Activated T-helper 17 cell treated with anti-CD3 and anti-CD28 coated beads, Interleukin-2, amount 50 U/mL, for 72 hours (primary cell): Measurements from ENCODE around the gene GALNT17. TPM values are rescaled to one million over a fixed set of nuclear protein-coding genes. Genes with fewer than 3 reads are reported as not detected.
"Not testable (repeated sequence)": the region's sequence is repeated elsewhere in the genome, so short reads cannot be mapped to it uniquely, and the experiment has no call there.

Experiments
- ATAC-seq: fragments of 150-1000 bp; cut with Tn5 transposase; replicated peaks from 2 replicates; pipeline ENCODE4 v1.10.0; 2021; ENCODE audit warnings: mild to moderate bottlenecking, moderate library complexity
- H3K27ac Mint-ChIP-seq: one replicate; pipeline ENCODE4 v1.8.0; 2022; ENCODE audit warnings: mixed read lengths
- H3K27me3 Mint-ChIP-seq: one replicate; pipeline ENCODE4 v1.8.0; 2022; ENCODE audit warnings: mixed read lengths
- H3K36me3 Mint-ChIP-seq: one replicate; pipeline ENCODE4 v1.8.0; 2022; ENCODE audit warnings: low read depth, mild to moderate bottlenecking, mixed read lengths
- H3K4me1 Mint-ChIP-seq: one replicate; pipeline ENCODE4 v1.8.0; 2022; ENCODE audit warnings: mixed read lengths
- H3K4me3 Mint-ChIP-seq: one replicate; pipeline ENCODE4 v1.8.0; 2022; ENCODE audit warnings: mild to moderate bottlenecking, mixed read lengths
- H3K9me3 Mint-ChIP-seq: one replicate; pipeline ENCODE4 v1.8.0; 2022; ENCODE audit warnings: mixed read lengths
- total RNA-seq, 2 donors: library from RNA; stranded (reverse); gene quantifications; one replicate each; pipeline ENCODE4 v1.2.3, GENCODE V29; 2022

GALNT17 gene
- total RNA-seq, 2 donors from 2014 or later: not detected

DNA sequence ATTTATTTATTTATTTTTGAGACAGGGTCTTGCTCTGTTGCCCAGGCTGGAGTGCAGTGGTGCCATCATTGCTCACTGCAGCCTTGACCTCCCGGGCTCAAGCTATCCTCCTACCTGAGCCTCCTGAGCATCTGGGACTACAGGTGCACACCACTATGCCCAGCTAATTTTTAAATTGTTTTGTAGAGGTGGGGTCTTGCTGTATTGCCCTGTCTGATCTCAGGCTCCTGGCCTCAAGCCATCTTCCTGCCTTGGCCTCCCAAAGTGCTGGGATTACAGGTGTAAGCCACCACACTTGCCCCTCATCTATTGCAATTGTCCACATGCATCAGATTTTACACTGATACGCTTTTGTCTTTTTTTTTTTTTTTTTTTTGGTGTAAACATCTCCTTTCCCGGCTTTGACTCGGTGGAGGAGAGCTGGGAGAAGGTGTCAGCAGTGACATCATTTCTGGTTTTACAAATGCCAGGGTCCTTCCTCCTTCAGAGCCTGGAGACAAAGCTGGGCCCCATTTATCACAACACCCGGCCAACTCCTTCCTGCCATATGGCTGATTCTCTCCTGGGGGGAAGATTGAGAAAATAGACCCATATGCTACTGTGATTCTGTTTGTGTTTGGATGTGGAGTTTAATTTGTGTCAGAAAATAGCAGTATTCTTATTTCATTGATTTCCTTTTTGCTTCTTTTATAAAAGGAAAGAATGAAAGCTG lies 61.3 kb downstream of the GALNT17 start:
- Mint-ChIP-seq H3K4me1 (no peaks in the 10 kb centered on the region), H3K36me3 (no peaks in the 10 kb centered on the region), H3K27me3 (no peaks in the 10 kb centered on the region), H3K27ac (no peak overlapping the region), H3K9me3 (peaks cover 11% of the 10 kb centered on the region), H3K4me3 (no peak overlapping the region)
- ATAC-seq: no peak

DNA sequence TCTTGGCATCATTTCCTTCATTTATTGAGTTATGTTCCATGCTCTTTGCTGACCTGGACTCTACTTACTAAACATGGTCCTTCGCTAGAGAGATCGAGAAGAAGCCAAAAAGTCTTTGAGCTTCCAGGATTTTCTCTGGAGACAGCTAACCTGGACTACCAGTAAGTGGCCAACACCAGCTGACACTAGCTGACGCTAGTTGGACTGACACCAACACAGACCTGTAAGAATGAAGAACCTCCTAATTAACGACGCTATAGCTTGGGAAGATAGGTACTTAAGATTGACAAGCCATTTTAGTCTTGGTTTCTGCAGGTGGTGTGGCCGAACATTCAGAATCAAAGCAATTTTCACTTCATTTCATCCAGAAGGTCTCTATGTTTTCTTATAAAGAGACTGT lies 66.4 kb downstream of the GALNT17 start:
- Mint-ChIP-seq H3K27ac (no peak overlapping the region), H3K4me1 (no peaks in the 10 kb centered on the region), H3K9me3 (peaks cover 6% of the 10 kb centered on the region), H3K4me3 (no peak overlapping the region), H3K36me3 (no peaks in the 10 kb centered on the region), H3K27me3 (no peaks in the 10 kb centered on the region)
- ATAC-seq: no peak

DNA sequence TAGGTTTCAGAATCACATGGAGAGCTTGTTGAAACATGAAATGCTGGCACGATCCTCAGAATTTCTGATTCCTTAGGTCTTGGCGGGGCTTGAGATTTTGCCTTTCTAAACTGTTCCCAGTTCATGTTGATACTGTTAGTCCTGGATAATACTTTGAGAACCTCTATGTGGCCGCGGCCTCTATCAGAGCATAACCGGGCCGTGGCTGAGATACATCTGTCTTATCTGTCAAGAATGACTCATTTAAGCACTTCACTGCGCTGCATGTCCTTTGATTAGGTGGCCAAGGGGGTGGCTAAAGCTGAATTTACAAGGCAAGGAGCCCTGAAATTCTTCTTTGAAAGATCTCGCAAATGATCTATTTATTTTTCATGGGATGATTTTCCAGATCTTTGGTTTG lies 66.9 kb downstream of the GALNT17 start:
- no peak overlapping the region for H3K27ac Mint-ChIP-seq
- ATAC-seq: no peak
- H3K9me3 Mint-ChIP-seq: peaks cover 8% of the 10 kb centered on the region
- no peaks in the 10 kb centered on the region for H3K27me3 Mint-ChIP-seq
- no peaks in the 10 kb centered on the region for H3K36me3 Mint-ChIP-seq
- H3K4me3 Mint-ChIP-seq: no peak overlapping the region
- no peaks in the 10 kb centered on the region for H3K4me1 Mint-ChIP-seq

DNA sequence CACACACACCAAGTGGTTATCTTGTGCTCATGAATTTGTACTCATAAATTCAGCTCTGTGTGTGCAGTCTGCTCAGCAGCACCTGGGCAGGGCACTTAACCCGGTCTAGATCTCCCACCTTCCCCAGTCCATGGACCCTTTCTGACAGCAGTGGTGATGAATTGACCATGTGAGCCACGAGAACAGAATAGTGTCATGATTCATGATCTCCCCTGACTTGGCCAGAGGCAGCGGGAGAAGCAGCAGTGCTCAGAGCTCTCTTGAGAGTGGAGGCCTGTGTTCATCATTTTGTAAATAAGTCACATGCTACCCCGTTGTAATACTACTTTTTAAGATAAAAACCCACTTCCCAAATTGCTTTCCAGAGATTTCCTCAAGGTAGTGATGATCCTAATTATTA lies 74.2 kb downstream of the GALNT17 start:
- no peaks in the 10 kb centered on the region for H3K27me3 Mint-ChIP-seq
- H3K4me3 Mint-ChIP-seq: no peak overlapping the region
- H3K9me3 Mint-ChIP-seq: peaks cover 7% of the 10 kb centered on the region
- H3K4me1 Mint-ChIP-seq: no peaks in the 10 kb centered on the region
- H3K36me3 Mint-ChIP-seq: no peaks in the 10 kb centered on the region
- H3K27ac Mint-ChIP-seq: no peak overlapping the region
- no peak for ATAC-seq

DNA sequence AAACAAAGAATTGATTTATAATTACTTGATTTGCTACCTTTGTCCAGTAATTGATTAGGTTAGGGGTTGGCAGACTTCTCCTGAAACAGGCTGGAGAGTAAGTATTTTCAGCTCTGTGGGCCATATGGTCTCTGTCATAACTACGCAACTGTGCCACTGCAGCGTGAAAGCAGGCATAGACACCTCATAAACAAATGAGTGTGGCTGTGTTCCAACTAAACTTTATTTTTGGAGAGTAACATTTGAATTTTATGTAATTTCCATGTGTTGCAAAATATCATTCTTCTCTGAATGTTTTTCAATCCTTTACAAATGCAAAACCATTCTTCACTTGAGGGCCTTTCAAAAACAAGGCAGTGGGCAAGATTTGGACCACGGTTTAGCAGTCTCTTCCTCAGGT lies 76.9 kb downstream of the GALNT17 start:
- H3K9me3 Mint-ChIP-seq: peaks cover 15% of the 10 kb centered on the region
- no peak overlapping the region for H3K4me3 Mint-ChIP-seq
- H3K27me3 Mint-ChIP-seq: no peaks in the 10 kb centered on the region
- no peak for ATAC-seq
- no peaks in the 10 kb centered on the region for H3K4me1 Mint-ChIP-seq
- no peaks in the 10 kb centered on the region for H3K36me3 Mint-ChIP-seq
- no peak overlapping the region for H3K27ac Mint-ChIP-seq

DNA sequence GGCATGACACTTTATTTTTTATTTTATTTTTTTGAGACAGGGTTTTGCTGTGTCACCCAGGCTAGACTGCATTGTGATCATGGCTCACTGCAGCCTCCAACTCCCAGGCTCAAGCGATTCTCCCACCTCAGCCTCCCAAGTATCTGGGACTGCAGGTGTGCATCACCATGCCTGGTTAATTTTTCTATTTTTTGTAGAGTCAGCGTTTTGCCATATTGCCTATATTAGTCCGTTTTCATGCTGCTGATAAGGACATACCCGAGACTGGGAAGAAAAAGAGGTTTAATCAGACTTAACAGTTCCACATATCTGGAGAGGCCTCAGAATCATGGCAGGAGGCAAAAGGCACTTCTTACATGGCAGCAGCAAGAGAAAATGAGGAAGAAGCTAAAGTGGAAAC lies 77.5 kb downstream of the GALNT17 start:
- peaks cover 14% of the 10 kb centered on the region for H3K9me3 Mint-ChIP-seq
- H3K27me3 Mint-ChIP-seq, H3K27ac Mint-ChIP-seq, H3K36me3 Mint-ChIP-seq, H3K4me3 Mint-ChIP-seq, H3K4me1 Mint-ChIP-seq, ATAC-seq: not testable (repeated sequence)

DNA sequence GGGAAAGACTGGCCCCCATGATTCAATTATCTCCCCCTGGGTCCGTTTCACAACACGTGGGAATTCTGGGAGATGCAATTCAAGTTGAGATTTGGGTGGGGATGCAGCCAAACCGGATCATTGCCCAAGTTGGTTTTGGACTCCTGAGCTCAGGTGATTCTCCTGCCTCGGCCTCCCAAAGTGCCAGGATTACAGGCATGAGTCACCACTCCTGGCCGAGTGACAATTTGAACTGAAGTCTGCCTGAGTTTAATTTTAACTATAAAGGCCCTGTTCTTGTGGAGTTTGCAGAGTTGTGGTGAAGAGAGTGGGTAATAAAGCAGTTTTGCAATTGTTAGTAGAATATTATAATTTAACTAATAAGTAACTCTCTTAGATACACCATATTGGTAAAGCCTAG lies 78.3 kb downstream of the GALNT17 start:
- peaks cover 14% of the 10 kb centered on the region for H3K9me3 Mint-ChIP-seq
- H3K36me3 Mint-ChIP-seq: no peaks in the 10 kb centered on the region
- ATAC-seq: no peak
- no peaks in the 10 kb centered on the region for H3K27me3 Mint-ChIP-seq
- H3K27ac Mint-ChIP-seq: no peak overlapping the region
- no peak overlapping the region for H3K4me3 Mint-ChIP-seq
- no peaks in the 10 kb centered on the region for H3K4me1 Mint-ChIP-seq

DNA sequence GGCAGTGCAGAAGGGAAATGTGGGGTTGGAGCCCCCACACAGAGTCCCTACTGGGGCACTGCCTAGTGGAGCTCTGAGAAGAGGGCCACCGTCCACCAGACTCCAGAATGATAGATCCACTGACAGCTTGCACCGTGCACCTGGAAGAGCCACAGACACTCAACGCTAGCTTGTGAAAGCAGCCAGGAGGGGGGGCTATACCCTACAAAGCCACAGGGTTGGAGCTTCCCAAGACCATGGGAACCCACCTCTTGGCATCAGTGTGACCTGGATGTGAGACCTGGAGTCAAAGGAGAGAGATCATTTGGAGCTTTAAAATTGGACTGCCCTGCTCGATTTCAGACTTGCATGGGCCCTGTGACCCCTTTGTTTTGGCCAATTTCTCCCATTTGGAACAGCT lies 80.5 kb downstream of the GALNT17 start:
- H3K36me3 Mint-ChIP-seq, H3K4me3 Mint-ChIP-seq, H3K27ac Mint-ChIP-seq, H3K27me3 Mint-ChIP-seq, ATAC-seq, H3K4me1 Mint-ChIP-seq: not testable (repeated sequence)
- peaks cover 14% of the 10 kb centered on the region for H3K9me3 Mint-ChIP-seq

DNA sequence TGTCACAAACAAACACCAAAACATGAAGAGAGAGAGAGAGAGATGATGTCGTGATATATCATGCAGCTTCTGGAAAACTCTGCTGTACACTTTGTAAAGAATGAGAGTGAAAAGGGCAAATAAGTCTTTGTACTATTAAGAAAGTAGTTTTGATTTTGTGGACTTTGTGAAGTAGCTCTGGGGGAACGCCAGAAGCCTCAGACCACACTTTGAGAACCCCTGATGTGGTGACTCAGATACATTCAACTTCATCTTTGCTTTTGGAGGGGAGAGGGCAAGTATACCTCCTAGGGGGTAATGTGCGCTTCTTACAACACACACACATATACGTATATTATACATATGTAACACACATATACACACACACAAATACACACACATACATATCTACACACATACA lies 84.3 kb downstream of the GALNT17 start:
- ATAC-seq: no peak
- no peaks in the 10 kb centered on the region for H3K27me3 Mint-ChIP-seq
- H3K27ac Mint-ChIP-seq: no peak overlapping the region
- H3K9me3 Mint-ChIP-seq: peaks cover 21% of the 10 kb centered on the region
- no peaks in the 10 kb centered on the region for H3K36me3 Mint-ChIP-seq
- no peaks in the 10 kb centered on the region for H3K4me1 Mint-ChIP-seq
- no peak overlapping the region for H3K4me3 Mint-ChIP-seq

DNA sequence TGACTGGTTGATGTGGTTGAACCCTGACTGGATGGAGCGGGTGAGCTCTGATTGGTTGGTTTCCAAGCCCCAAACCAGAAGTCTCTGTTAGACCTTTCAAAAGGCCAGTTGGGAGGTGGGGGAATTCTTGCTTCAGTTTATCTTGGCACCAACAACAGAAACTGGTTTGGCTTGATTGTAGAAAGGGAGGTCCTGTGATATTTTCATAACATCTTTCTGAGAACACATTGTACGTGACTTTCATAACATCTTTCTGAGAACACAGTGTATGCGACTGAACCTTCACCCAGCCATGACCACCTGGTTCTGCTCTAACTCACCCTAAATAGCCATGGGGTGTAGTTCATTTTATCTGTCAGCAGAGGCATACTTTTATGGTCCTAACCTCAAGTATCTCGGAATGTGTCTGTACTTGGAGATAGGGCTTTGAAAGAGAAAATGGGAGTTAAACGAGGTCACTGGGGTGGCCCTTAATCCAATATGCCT lies 88.3 kb downstream of the GALNT17 start:
- Mint-ChIP-seq H3K27ac (no peak overlapping the region), H3K36me3 (no peaks in the 10 kb centered on the region), H3K9me3 (peaks cover 17% of the 10 kb centered on the region), H3K4me3 (no peak overlapping the region), H3K4me1 (no peaks in the 10 kb centered on the region), H3K27me3 (no peaks in the 10 kb centered on the region)
- no peak for ATAC-seq

DNA sequence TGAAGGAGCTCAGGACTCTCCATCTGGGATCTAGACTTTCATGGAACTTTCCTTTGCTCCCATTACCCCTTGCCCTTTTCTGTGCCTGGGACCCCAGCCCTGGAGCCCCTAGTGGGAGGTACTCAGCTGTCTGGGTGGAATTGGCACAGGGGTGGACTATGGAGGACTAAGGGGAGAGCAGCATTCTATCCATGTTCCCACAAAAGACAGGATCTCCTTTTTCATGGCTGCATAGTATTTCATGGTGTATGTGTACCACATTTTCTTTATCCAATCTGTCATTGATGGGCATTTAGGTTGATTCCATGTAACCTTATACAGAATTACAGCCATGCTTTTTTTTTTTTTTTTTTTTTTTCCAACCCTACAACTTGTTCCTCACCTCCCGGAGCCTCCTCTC lies 89.1 kb downstream of the GALNT17 start:
- Mint-ChIP-seq H3K27me3 (no peaks in the 10 kb centered on the region), H3K36me3 (no peaks in the 10 kb centered on the region), H3K9me3 (peaks cover 17% of the 10 kb centered on the region), H3K27ac (no peak overlapping the region), H3K4me3 (no peak overlapping the region), H3K4me1 (no peaks in the 10 kb centered on the region)
- no peak for ATAC-seq

DNA sequence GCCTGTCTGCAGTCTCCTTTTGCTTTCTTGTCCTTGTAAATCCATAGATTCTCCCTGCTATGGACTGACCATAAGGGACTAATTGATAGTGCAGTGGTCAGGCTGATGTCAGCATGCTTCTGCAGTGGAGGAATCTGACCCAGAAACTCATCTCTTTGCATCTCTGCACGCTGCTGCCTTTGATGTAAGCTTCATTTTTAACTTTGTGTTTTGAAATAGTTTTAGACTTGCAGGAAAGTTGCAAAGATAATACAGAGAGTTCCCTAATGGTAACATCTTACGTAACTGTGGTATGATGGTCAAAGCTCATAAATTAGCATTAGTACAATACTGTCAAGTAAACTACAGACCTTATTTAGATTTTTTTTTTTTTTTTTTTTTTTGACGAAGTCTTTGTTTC lies 89.6 kb downstream of the GALNT17 start:
- H3K27ac Mint-ChIP-seq: no peak overlapping the region
- H3K36me3 Mint-ChIP-seq: no peaks in the 10 kb centered on the region
- no peak overlapping the region for H3K4me3 Mint-ChIP-seq
- H3K27me3 Mint-ChIP-seq: no peaks in the 10 kb centered on the region
- no peaks in the 10 kb centered on the region for H3K4me1 Mint-ChIP-seq
- H3K9me3 Mint-ChIP-seq: peaks cover 17% of the 10 kb centered on the region
- no peak for ATAC-seq

DNA sequence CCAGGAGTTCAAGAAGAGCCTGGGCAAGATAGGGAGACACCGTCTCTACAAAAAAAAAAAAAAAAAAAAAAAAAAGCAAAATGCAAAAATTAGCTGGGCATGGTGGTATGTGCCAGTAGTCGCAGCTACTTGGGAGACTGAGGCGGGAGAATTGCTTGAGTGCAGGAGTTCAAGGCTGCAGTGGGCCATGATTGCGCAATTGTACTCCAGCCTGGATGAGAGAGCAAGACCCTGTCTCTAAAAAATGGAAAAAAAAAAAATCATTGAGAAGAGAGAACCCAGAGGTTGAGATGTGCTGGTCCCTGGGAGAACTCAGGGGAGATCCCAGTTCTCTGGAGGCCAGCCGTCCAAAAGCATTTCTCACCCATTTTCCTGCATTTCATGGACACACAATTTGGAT lies 95.2 kb downstream of the GALNT17 start:
- Mint-ChIP-seq H3K27ac (no peak overlapping the region), H3K9me3 (peaks cover 21% of the 10 kb centered on the region), H3K4me1 (no peaks in the 10 kb centered on the region), H3K36me3 (no peaks in the 10 kb centered on the region), H3K27me3 (no peaks in the 10 kb centered on the region), H3K4me3 (no peak overlapping the region)
- no peak for ATAC-seq

DNA sequence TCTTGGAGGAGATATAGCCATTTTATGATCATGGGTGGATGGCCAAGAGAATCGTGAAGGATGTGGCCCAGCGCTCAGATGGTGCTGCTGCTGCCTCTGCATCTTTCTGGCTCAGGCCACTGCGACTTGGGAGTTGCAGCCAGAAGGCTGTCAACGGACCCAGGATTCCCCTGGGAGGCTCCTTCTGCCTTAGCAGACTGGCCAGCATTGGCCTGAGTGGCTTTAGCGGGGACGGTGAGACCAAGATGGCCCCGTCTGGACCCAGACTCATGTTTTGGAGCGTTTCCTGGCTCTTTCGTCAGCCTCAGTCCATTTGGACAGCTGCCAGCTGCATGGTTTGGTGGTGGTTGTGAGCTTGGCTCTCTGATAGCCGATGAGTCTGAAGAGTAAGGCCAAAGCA lies 97.2 kb downstream of the GALNT17 start:
- Mint-ChIP-seq H3K27me3 (no peaks in the 10 kb centered on the region), H3K36me3 (no peaks in the 10 kb centered on the region), H3K27ac (no peak overlapping the region), H3K4me3 (no peak overlapping the region), H3K4me1 (no peaks in the 10 kb centered on the region), H3K9me3 (peaks cover 22% of the 10 kb centered on the region)
- no peak for ATAC-seq

DNA sequence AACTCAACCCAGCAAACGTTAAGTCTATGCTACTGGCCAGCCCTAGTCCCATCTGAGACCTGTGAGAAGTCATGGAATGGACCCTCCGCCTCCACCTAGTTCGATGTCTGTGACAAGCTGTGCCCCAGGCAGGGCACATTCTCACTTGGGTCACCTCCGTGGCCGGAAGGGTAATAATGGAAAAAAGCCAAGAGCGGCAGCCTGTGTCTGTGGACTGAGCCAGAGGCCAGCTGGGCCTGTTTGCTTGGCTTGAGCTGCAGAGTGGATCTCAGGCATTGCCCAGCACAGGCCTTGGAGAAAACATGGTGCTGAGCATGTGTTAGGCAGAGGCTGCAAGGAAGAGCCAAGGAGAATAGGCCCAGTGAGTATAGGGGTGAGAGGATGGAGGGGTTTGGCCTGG lies 97.8 kb downstream of the GALNT17 start:
- Mint-ChIP-seq H3K27ac (no peak overlapping the region), H3K4me1 (no peaks in the 10 kb centered on the region), H3K4me3 (no peak overlapping the region), H3K27me3 (no peaks in the 10 kb centered on the region), H3K9me3 (peaks cover 22% of the 10 kb centered on the region), H3K36me3 (no peaks in the 10 kb centered on the region)
- no peak for ATAC-seq

DNA sequence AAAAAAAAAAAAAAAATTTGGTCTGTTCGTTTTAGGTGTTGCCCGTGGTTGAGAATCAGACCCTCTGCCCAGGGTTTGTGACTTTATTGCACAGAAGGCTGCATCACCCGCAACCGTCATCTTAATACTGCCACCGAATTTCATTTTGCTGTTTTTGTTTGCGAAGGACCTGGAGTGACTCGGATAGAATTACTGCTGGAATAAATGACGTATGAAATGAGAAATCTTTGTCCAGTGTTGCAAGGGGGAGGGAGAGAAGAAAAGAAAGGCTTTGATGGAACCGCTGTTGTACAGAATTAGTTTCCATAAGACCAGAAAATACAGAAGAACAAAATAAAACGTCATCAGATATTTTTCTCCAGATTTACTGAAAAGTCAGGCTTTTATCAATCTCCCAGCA lies 103.3 kb downstream of the GALNT17 start:
- peaks cover 19% of the 10 kb centered on the region for H3K9me3 Mint-ChIP-seq
- no peak overlapping the region for H3K4me3 Mint-ChIP-seq
- no peak overlapping the region for H3K27ac Mint-ChIP-seq
- no peaks in the 10 kb centered on the region for H3K4me1 Mint-ChIP-seq
- H3K27me3 Mint-ChIP-seq: no peaks in the 10 kb centered on the region
- ATAC-seq: no peak
- H3K36me3 Mint-ChIP-seq: no peaks in the 10 kb centered on the region
